HG03442 (cell line): ENCODE results near the gene CATSPER1.

ENCODE experiments used
- ATAC-seq: cut with Tn5 transposase; IDR thresholded peaks from one replicate; pipeline ENCODE4 v1.9.1; 2021; ENCODE audit warnings: mild to moderate bottlenecking, moderate library complexity; ENCODE audit not compliant: unreplicated experiment

CATSPER1 gene

GRCh38 chr11:65973439-65974110 lies 52.7 kb downstream of the CATSPER1 start:
- no peak for ATAC-seq

GRCh38 chr11:65972116-65972515 lies 54.2 kb downstream of the CATSPER1 start:
- ATAC-seq: no peak

- no peak for ATAC-seq
These were observed 57.4 kb downstream of the CATSPER1 start for GRCh38 chr11:65968600-65969482.

- no peak for ATAC-seq
These were observed 58.8 kb downstream of the CATSPER1 start for GRCh38 chr11:65967329-65967934.
